GM12878 (cell line): Measurements from ENCODE around the gene MEIS1.

Experiments
- CHD2 ChIP-seq: IDR thresholded peaks from 2 replicates; pipeline ENCODE4 v1.6.1; 2011; ENCODE audit warnings: low read depth, low read length, improper control_type of control experiment, borderline replicate concordance
- CTCF ChIP-seq, 3 experiments: IDR thresholded peaks in 2 of 3; conservative IDR thresholded peaks in 1 of 3; 2 replicates each; pipeline ENCODE4 v1.5.1; 2011; ENCODE audit warnings: low read depth in 3 of 3, low read length in 3 of 3, mild to moderate bottlenecking in 3 of 3, control low read depth in 2 of 3, moderate library complexity in 2 of 3, inconsistent platforms in 1 of 3, mixed read lengths in 1 of 3; ENCODE audit not compliant: control insufficient read depth in 2 of 3, insufficient read depth in 1 of 3; ENCODE audit errors: extremely low read depth in 1 of 3
- IRF4 ChIP-seq: IDR thresholded peaks from 2 replicates; pipeline ENCODE4 v1.6.1; 2011; ENCODE audit warnings: low read depth, low read length
- NFYA ChIP-seq: IDR thresholded peaks from 2 replicates; pipeline ENCODE4 v1.6.1; 2011; ENCODE audit warnings: low read depth, mild to moderate bottlenecking, low read length, improper control_type of control experiment, borderline replicate concordance
- RAD21 ChIP-seq: IDR thresholded peaks from 2 replicates; pipeline ENCODE4 v1.6.1; 2011; ENCODE audit warnings: mild to moderate bottlenecking, low read depth, low read length, moderate library complexity; ENCODE audit not compliant: insufficient read depth
- SPI1 ChIP-seq: IDR thresholded peaks from 2 replicates; pipeline ENCODE4 v1.6.1; 2011; ENCODE audit warnings: low read depth, mild to moderate bottlenecking, low read length, moderate library complexity, borderline replicate concordance; ENCODE audit not compliant: insufficient read depth
- TCF7 ChIP-seq: IDR thresholded peaks from 2 replicates; pipeline ENCODE4 v1.6.1; 2014; ENCODE audit warnings: antibody characterized with exemption, borderline replicate concordance
- TF ChIP-seq, protein P1 (sequence below): fragments of 150-350 bp; IDR thresholded peaks from 2 replicates; pipeline ENCODE4 v1.6.1; 2016; ENCODE audit warnings: low read depth, low read length

GRCh38 chr2:66523990-66524389 lies 89.1 kb downstream of the MEIS1 start:
- TF ChIP-seq, protein P1, sequence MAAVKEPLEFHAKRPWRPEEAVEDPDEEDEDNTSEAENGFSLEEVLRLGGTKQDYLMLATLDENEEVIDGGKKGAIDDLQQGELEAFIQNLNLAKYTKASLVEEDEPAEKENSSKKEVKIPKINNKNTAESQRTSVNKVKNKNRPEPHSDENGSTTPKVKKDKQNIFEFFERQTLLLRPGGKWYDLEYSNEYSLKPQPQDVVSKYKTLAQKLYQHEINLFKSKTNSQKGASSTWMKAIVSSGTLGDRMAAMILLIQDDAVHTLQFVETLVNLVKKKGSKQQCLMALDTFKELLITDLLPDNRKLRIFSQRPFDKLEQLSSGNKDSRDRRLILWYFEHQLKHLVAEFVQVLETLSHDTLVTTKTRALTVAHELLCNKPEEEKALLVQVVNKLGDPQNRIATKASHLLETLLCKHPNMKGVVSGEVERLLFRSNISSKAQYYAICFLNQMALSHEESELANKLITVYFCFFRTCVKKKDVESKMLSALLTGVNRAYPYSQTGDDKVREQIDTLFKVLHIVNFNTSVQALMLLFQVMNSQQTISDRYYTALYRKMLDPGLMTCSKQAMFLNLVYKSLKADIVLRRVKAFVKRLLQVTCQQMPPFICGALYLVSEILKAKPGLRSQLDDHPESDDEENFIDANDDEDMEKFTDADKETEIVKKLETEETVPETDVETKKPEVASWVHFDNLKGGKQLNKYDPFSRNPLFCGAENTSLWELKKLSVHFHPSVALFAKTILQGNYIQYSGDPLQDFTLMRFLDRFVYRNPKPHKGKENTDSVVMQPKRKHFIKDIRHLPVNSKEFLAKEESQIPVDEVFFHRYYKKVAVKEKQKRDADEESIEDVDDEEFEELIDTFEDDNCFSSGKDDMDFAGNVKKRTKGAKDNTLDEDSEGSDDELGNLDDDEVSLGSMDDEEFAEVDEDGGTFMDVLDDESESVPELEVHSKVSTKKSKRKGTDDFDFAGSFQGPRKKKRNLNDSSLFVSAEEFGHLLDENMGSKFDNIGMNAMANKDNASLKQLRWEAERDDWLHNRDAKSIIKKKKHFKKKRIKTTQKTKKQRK: no peak
- no peak for TF ChIP-seq SPI1
- no peak for TF ChIP-seq CTCF (IDR thresholded peaks at IDR 0.05 in 2 of 3, conservative IDR thresholded peaks at IDR 0.05 in 1 of 3; ENCODE audit: control insufficient read depth in 2 of 3, extremely low read depth in 1 of 3, insufficient read depth in 1 of 3, low read depth in 3 of 3, low read length in 3 of 3)
- TF ChIP-seq IRF4: no peak
- TF ChIP-seq NFYA: no peak
- no peak for TF ChIP-seq RAD21
- no peak for TF ChIP-seq CHD2
- TF ChIP-seq TCF7: no peak
